GM12891 (cell line): ENCODE data around the gene PPP3R1.

ENCODE experiments used
- DNase-seq: peaks from one replicate; pipeline ENCODE4 v3.0.0; 2011; ENCODE audit warnings: low spot score; ENCODE audit not compliant: insufficient read length
- FAIRE-seq: peaks from 2 replicates; lab custom pipeline; 2011; peaks lifted over from hg19 to GRCh38; lab: Jason Lieb, UNC
- PAX5 ChIP-seq: IDR thresholded peaks from 2 replicates; pipeline ENCODE4 v1.6.1; 2011; ENCODE audit warnings: low read length, moderate library complexity, mild to moderate bottlenecking; ENCODE audit not compliant: insufficient read depth, severe bottlenecking
- POLR2A ChIP-seq: IDR thresholded peaks from 2 replicates; pipeline ENCODE4 v1.6.1; 2011; ENCODE audit warnings: low read depth, low read length, control low read depth
- POLR2AphosphoS5 ChIP-seq: IDR thresholded peaks from 2 replicates; pipeline ENCODE4 v1.6.1; 2011; ENCODE audit warnings: low read depth, low read length, control low read depth
- POU2F2 ChIP-seq: IDR thresholded peaks from 2 replicates; pipeline ENCODE4 v1.6.1; 2011; ENCODE audit warnings: low read depth, mild to moderate bottlenecking, control low read depth, low read length, moderate library complexity
- SPI1 ChIP-seq: IDR thresholded peaks from 2 replicates; pipeline ENCODE4 v1.6.1; 2011; ENCODE audit warnings: low read depth, low read length, control low read depth
- TAF1 ChIP-seq: IDR thresholded peaks from 2 replicates; pipeline ENCODE4 v1.6.1; 2011; ENCODE audit warnings: low read depth, low read length, control low read depth

PPP3R1 gene

GRCh38 chr2:68172521-68172920 lies 79.8 kb downstream of the PPP3R1 start:
- no peak for FAIRE-seq
- DNase-seq = no peak
- TF ChIP-seq POLR2A (no peak), PAX5 (no peak), POU2F2 (no peak), TAF1 (no peak), SPI1 (no peak), POLR2AphosphoS5 (no peak)

GRCh38 chr2:68171684-68172083 lies 80.6 kb downstream of the PPP3R1 start:
- no peak for DNase-seq
- no peak for FAIRE-seq
- TF ChIP-seq TAF1 (no peak), POU2F2 (no peak)

DNA sequence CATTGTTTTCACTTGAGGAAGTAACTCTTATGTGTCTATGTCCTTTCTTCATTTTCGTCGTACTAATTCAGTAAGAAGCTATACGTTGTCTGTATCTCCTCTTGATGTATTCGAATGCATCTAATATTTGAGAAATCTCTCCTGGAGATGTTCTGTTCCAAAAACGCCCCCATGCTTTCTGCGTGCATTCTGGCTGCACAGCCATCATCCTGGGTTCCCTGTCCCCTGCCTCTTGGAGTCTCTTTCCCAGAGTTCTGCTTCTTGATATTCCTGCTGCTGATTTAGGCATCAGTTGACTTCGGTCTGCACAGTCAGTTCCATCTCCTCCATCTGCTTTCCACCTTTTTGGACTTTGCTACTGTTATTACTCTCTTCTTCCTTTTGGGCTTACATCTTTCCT lies 81.2 kb downstream of the PPP3R1 start:
- TF ChIP-seq SPI1 (no peak), POLR2A (no peak), POLR2AphosphoS5 (no peak), POU2F2 (no peak), TAF1 (no peak), PAX5 (no peak)
- FAIRE-seq (no peak), DNase-seq (no peak)

DNA sequence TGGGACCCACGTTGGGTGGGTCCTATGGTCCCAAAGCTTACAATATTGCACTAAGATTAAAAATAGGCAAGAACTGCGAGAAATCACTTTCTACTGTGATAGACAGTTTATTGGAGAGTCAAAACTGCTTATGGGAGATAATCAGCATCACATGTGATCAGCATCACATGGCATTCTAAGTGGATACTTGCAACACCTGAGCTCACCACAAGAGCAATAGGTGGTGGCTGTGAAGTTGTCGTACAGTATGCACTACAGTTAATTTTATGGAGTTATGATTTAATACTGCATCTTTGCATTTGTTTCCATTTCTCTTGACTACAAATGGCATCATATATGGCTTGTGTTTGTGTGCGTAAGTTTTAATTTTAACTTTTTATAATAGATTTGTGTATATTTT lies 83.0 kb downstream of the PPP3R1 start:
- TF ChIP-seq POLR2AphosphoS5 = no peak
- TF ChIP-seq TAF1 = no peak
- TF ChIP-seq POU2F2 = no peak
- no peak for TF ChIP-seq SPI1
- no peak for TF ChIP-seq POLR2A
- no peak for TF ChIP-seq PAX5
- no peak for DNase-seq
- FAIRE-seq = no peak

DNA sequence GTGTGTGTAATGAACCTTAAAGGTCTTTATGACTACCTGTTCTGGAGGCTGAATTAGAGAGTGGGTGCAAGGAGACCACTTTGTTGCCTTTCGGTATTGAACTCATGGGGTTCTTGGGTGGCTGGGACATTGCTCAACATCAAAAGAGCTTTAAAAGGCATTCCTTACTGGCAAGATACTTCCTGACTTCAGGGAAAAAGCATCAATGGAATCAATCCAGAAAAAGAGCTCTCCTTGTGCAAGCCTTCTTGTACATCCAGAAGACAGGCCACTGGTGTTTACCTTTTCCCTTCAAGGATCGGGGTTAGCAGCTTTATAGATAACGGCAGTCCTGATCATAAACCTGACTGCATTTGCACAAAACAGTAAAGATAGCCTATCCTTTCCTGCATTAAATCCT lies 85.1 kb downstream of the PPP3R1 start:
- no peak for TF ChIP-seq TAF1
- no peak for TF ChIP-seq SPI1
- TF ChIP-seq PAX5 = no peak
- no peak for TF ChIP-seq POLR2A
- no peak for TF ChIP-seq POLR2AphosphoS5
- TF ChIP-seq POU2F2 = no peak
- no peak for DNase-seq
- FAIRE-seq = no peak

- DNase-seq = no peak
- FAIRE-seq = no peak
- TF ChIP-seq POLR2A (no peak), POLR2AphosphoS5 (no peak), PAX5 (no peak), POU2F2 (no peak), TAF1 (no peak), SPI1 (no peak)
Observed at GRCh38 chr2:68163641-68164040, 88.7 kb downstream of the PPP3R1 start.

- no peak for TF ChIP-seq SPI1
- TF ChIP-seq POLR2AphosphoS5 = no peak
- TF ChIP-seq POLR2A = no peak
- no peak for TF ChIP-seq TAF1
- no peak for TF ChIP-seq PAX5
- no peak for TF ChIP-seq POU2F2
- FAIRE-seq = no peak
- DNase-seq = no peak
Observed at GRCh38 chr2:68158134-68158447, 94.2 kb downstream of the PPP3R1 start.

DNA sequence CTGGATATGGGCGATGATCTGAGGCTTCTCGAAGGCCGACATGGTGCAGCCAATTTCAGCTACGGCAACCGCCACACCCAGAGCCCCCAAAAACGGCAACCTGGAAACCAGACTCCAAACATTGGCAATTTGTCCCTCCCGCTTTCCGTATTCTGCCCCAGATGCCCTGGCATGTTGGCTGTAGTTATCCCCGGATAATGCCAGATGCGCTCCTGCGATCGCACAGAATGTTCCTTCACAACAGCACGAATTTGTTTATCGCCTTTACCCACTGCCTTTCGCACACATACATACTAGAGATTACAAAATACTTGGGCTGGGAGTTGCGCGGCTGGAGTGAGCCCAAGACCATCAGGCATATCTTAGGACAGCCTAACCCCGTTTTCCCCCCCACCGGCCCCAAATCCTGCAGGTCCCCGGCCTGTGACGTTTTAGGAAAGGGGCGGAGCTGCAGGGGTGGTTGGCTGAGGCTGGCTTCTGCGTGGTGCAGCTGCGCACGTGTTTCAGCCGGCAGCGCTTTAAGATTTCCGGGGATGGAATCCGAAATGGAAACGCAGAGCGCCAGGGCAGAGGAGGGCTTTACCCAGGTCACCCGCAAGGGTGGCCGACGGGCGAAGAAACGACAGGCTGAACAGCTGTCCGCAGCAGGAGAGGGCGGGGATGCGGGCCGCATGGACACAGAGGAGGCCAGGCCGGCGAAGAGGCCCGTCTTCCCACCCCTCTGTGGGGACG lies 94.8 kb downstream of the PPP3R1 start, which contains the start of gene PNO1:
TSS of gene PNO1 (plus strand) at position 487 of the 732 bp plus-strand sequence. CDS start at position 534, 47 bp downstream.
- TF ChIP-seq POLR2A (no peak), SPI1 (no peak), PAX5 (no peak), POU2F2 (no peak), POLR2AphosphoS5 (peak; percentile 35), TAF1 (peak; percentile 67; the same call in 1 of the 2 replicates)
- DNase-seq = peak; percentile 77
- FAIRE-seq = peak; percentile 96

GRCh38 chr2:68157002-68157401 lies 95.3 kb downstream of the PPP3R1 start:
- TF ChIP-seq POLR2AphosphoS5 (no peak; the same call in 1 of the 2 replicates), PAX5 (no peak), SPI1 (no peak), TAF1 (no peak)
- FAIRE-seq (peak; percentile 48), DNase-seq (no peak)

DNA sequence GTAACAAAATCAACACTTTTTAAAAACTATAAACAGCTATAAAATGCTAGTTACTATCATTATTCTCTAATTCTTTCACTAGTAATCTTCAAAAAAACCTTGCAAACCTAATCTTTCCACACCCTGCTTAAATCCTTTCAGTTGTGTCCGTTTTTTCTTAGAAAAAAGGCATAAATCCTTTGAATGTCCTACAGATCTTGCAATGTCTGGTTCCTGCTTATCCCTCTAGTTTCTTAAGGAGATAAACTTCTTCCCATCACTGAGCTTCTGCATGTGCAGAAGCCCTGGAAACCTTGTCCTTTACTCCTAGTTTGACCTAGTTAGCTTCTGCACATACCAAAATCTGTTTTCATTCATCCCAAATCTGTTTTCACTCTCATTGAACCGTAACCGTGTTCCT lies 95.9 kb downstream of the PPP3R1 start:
- TF ChIP-seq POLR2A (no peak), TAF1 (no peak), SPI1 (no peak), PAX5 (no peak), POLR2AphosphoS5 (no peak), POU2F2 (no peak)
- FAIRE-seq (no peak), DNase-seq (no peak)
